Measurements from ENCODE around the gene CNGB1.
"Not testable (repeated sequence)": the region's sequence is repeated elsewhere in the genome, so short reads cannot be mapped to it uniquely, and the experiment has no call there.

Gene CNGB1

DNA sequence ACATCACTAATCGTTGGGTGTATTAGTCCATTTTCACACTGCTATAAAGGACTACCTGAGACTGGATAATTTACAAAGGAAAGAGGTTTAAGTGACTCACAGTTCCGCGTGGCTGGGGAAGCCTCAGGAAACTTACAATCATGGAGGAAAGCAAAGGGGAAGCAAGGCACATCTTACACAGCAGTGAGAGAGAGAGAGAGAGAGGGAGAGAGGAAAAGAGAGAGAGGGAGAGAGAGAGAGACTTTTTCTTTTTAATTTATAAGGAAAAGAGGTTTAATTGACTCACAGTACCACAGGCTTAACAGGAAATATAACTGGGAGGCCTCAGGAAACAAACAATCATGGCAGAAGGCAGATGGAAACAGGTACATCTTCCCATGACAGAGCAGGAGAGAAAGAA lies 41.7 kb downstream of the CNGB1 start:
- DNase-seq (ENCODE audit: low read depth in 2 of 2): no peak

DNA sequence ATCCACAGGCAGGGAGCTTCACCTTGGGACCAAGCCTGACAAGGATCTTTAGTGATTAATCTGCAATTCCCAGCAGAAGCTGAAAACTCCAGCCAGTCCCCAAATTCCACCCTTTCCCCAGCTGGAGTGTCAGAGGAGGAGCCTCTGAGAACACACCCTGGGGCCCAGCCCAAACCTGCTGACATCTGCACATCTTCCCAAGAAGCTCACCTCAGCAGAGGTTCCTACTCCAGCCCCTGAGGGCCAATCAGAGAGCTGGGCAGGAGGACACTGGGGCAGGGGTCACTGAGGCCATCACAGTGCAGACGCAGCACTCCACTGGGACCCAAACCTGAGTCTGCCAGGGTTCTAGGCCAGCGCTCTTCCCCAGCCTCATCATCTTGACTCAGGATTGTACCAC lies 44.9 kb downstream of the CNGB1 start:
- no peak for DNase-seq (ENCODE audit: low read depth in 2 of 2)

DNA sequence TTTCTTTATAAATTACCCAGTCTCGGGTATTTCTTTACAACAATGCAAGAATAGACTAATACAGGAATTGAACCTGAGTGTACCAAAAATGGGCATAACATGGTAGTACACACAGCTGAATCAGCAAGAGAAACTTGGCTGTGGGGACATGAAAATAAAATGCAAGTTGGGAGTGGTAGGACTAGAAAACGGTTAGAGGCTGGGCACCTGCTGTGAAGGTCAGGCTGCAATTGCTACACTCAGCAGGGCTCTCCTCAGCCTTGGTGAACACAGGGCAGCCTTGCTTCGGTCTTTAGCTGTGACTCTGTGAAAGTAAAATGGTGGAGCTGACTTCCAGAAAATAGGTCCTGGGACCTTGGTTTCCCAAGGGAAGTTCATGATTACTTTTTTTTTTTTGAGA lies 45.6 kb downstream of the CNGB1 start:
- no peak for DNase-seq (ENCODE audit: low read depth in 2 of 2)

DNA sequence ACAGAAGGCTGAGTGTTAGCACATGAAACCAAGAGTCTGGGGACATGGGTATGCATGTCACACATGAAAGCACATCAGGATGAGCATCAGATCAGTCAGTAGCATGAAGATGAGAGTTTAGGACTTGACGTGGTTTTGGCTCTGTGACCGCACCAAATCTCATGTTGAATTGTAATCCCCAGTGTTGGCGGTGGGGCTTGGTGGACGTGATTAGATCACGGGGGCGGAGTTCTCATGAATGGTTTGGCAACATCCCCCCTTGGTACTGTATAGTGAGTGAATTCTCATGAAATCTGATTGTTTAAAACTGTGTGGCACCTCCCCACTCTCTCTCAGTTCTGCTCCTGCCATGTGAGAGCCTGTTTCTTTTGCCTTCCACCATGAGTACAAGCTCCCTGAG lies 46.4 kb downstream of the CNGB1 start:
- no peak for DNase-seq (ENCODE audit: low read depth in 2 of 2)

DNA sequence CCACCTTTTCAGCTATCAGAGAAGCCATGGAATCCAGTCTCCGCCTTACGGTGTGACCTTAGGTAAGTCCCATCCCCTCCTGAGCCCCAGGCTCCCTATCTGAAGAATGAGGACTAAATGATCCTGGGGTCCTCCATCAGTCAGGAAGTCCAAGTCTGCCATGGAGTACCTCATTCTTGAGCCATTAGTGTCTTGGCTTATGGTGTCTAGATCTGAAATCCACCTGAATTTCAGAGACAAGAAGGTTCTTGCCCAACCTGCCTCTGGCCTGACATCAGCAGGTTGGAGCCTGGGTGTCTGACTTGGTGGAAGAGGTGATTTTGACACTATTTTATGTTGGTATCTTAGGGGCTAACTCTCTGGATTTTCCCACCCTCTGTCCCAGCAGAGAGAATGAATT lies 47.1 kb downstream of the CNGB1 start:
- no peak for DNase-seq (ENCODE audit: low read depth in 2 of 2)

DNA sequence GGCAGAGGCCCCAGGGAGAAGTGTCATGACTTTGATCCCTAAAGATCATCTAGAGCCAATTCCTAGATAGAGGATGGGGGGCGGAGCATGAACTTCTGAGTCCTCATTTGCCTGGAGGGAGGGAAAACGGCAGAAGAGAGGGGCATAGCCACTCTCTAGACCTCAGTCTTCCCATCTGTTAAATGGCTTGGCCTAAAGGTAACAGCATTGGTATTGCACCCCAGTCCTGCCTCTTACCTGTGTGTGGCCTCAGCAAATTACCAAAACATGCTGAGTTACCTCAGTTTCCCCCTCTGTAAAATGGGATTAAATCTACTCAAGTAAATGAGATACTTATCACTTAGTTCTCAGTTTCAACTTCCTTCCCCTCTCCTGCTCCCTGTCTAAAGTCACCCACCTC lies 47.5 kb downstream of the CNGB1 start:
- DNase-seq (ENCODE audit: low read depth in 2 of 2): no peak

DNA sequence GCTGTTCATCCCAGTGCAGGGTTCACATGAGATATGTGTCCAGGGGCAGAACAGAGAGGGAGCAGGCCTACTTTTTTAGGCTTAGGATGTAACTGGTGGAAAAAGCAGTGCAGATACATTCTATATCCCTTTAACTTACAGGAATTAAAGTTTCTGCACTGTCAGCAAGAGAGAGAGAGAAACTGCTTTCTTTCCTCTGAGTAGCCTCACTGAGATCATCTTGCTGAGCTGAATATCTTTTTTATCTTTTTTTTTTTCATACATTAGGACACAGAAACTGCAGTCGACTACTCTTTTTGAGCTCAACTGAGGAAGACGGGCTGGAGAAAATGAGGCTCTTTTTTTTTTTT lies 50.1 kb downstream of the CNGB1 start:
- no peak for DNase-seq (ENCODE audit: low read depth in 2 of 2)

DNA sequence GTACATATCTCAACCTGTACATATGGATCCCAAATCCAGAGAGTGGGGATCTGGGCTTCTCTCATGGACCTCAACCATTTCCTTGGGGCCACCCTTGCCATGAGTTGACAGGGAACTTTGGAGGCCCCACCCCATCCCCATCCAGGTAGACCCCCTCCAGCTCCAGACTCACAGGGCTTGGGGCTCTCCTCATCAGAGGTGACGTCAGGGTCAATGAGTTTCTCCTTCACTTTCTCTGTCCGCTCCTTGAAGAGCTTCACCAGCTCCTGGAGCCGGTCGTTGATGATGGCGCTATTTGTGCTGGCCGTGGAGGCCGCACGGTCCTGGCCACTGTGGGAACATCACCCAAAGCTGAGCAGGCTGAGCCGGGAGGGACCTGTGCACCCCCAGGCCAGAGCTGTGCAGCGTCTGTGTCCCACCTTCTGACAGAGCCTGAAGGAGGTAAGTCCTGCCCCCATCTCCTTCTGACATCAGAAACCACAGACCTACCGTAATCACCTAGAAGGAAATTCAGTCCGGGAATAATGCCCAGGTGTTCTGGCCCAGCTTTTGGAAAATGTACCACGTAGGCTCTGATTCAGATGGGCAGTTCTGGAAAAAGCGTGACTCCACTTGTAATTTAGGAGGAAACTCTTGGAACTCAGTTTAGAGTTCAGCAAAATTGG lies 50.6 kb downstream of the CNGB1 start:
- DNase-seq (ENCODE audit: low read depth in 2 of 2): no peak

DNA sequence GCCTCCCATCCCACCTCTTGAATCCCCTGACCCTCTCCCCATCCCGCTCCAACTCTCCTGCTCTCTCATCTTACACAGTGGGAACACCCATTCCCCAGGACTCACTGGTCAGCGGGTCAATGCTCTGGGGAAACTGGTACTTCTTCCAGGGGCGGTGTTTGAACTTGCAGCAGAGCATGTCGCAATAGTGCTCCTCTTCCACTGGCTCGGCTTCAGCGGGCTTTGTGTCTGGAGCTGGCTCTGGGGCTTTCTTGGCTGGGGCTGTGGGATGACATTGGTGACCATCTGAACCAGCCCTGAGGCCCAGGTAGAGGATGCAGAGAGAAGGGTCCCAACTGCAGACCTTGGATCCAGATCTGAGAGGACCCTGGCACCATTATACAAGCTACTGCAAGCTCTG lies 51.9 kb downstream of the CNGB1 start:
- no peak for DNase-seq (ENCODE audit: low read depth in 2 of 2)

DNA sequence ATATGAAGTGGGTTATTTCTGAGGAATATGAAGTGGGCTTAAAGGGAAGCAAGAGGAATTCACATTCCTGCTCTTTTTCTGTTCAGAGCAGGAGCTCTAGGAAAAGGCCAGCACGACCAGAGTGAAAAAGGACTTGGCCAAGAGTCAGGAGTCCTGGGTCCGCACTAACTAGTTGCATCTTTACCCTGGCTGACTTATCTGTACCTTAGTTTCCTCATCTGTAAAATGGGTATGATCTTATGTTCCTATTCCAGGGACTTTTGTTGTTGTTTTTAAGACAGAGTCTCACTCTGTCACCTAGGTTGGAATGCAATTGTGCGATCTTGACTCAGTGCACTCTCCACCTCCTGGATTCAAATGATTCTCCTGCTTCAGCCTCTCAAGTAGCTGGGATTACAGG lies 52.5 kb downstream of the CNGB1 start:
- no peak for DNase-seq (ENCODE audit: low read depth in 2 of 2)

DNA sequence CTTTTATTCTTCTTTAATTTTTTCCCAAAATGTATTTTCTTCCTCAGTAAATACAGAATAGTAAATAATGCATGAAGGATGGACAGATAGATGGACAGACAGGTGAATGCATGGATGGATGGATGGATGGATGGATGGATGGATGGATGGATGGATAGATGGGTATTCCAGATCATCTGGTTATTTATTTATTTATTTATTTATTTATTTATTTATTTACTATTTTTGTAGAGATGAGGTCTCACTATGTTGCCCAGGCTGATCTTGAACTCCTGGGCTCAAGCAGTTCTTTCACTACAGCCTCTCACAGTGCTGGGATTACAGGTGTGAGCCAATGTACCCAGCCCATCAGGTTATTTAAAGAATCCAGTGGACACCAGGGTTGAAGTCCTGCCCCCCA lies 53.0 kb downstream of the CNGB1 start:
- not testable (repeated sequence) for DNase-seq (ENCODE audit: low read depth in 2 of 2)

DNA sequence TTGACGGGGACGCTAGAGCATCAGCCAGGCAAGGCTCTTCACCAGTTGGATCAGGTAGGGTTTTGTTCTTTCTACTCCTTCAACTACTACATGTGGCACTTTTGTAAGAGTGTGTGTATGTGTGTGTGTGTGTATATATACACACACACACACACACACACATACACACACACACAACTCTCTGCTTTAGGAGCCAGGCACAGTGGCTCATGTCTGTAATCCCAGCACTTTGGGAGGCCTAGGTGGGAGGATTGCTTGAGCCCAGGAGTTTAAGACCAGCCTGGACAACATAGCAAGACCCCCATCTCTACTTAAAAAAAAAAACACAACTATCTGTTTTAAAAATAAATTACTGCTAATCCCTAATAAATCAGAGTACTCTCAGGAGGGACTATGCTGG lies 53.4 kb downstream of the CNGB1 start:
- DNase-seq (ENCODE audit: low read depth in 2 of 2): not testable (repeated sequence)

DNA sequence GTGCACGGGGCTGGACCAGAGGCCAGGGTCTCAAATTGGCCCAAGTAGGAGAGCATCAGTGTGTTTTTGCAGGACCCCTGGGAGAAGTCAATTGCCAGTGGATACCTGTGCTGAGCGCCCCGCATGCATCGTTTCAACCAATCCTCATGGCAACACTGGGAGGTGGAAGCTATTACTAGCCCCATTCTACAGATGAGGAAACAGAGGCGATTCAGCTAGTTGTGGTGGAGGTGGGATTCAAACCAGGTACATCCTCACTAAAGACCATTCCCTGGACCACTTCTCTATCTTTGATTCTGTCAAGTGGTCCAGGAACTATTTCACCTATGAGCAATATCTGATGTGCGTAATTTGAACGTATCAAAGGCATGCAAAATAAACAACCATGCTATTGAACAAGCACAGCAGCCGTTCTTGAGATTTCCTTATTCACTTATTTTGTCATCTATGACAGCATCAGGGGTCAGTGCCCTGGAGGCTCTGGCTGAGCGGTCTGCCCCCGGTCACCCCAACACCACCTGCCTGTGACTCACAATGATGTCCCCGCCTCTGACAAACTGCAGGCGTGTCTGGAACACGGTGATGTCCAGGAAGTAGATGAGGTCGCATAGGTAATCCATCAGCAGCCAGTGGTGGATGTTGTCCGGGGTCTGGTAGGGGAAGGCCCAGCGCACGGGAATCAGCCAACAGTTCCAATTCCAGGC lies 54.0 kb downstream of the CNGB1 start:
- no peak for DNase-seq (ENCODE audit: low read depth in 2 of 2)

DNA sequence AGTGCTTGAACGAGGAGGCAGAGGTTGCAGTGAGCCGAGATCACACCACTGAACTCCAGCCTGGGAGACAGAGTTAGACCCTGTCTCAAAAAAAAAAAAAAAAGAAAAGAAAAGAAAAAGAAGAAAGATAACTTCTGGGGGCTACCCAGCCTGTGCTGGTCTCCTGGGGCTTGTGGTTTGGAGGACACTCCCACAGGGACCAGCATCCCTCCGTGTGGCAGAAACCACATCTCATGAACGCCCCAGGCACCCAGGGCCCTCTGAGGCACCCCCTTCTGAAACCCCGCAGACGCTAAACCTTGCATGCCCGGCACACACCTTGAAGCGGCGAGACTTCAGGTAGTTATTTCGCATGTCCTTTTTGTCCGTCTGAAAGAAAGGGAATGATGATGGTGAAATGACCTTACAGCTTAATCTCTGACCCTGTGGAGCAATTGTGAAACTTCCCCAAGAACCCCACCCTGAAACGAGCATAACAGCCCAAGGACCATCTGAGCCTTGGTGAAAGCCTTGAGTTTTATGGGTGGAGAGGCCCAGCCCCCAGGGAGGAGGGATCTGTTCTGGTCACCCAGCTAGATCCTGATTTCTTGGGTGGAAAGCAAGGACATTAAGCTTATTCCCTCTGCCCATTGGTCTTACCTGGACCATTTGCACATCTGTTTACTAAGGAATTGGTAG lies 55.0 kb downstream of the CNGB1 start:
- DNase-seq (ENCODE audit: low read depth in 2 of 2): no peak

DNA sequence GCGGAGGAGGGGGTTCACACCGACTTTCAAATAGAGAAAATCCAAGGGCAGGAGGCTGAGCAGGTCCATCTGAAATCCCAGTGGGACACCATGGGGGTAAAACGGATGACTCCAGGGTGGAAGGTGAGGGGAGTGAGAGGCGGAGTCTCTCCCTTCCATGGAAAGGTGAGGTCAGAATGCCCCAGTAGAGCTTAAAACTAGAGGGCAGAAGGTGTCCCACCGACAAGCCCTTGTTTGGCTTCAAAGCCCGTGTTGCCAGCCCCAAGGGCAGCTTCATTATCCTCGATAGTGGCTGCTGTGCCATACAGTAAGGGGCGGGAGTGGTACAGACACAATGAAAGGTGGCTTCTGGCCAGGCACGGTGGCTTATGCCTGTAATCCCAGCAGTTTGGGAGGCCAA lies 55.7 kb downstream of the CNGB1 start:
- DNase-seq (ENCODE audit: low read depth in 2 of 2): no peak

DNA sequence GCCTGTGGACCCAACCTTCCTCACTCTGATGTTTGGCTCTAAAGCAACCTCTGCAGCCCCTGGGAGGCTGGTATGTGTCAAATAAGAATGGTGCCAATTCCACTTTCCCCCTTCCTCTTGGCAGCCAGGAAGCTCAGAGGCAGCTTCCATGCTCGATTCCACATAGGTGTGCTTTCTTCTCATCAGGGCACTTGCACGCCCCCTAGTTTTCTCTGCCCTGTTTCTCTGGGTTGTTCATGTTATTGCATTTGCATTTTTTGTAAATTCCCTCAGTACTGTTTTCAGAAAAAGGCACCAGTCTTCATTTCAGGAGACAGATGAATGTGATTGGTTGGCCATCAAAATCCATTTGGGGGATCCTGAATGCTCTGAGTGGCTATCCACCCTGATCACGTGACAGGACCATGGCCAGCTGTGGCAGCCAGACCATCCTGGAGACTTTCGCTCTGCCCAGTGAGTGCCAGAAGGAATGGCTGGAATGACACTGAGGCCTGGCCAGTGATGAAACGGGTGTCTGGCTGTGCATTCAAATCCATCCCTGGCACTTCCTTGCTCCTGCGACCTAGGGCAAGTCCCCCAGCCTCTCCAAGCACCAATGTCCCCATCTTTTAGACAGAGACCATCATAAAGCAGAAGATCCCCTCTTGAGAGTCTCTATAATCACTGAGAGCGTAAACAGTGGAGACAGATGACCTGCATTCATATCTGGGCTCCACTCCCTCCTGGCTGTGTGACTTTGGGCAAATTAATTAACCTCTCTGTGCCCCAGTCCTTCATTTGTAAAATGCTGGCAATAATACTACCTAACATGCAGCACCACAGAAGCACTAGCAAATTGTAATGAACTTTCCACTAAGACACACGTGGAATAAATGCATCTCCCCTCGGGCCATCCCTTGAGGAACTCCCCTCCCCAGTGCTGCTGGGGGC lies 56.4 kb downstream of the CNGB1 start:
- no peak for DNase-seq (ENCODE audit: low read depth in 2 of 2)

DNA sequence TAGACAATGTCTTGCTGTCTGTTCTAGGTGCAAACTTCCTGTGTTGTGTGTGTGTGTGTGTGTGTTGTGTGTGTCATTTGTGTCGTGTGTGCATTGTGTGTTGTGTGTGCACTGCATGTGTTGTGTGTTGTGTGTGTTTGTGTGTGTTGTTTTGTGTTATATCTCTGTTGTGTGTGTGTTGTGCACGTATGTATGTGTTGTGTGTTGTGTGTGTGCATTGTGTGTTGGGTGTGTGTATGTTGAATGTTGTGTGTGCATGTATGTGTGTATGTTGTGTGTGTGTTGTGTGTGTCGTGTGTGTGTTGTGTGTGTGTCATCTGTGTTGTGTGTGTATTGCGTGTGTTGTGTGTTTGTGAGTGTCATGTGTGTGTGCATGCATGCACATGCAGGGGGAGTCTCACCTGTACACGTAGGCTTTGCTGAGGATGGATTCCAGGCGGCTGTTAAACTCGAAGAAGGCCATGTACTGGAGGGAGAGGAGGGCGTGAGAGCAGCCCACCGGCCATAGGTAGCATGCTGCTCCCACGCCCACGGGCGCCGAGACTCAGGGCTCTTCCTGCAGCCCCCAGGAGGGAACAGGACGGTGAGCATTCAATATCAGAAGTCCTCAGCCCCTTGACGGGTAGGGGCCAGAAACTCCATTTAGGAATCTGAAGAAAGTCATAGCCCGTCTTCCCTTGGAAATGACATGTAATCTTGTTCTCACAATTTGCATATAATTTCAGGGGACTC lies 58.2 kb downstream of the CNGB1 start:
- no peak for DNase-seq (ENCODE audit: low read depth in 2 of 2)

DNA sequence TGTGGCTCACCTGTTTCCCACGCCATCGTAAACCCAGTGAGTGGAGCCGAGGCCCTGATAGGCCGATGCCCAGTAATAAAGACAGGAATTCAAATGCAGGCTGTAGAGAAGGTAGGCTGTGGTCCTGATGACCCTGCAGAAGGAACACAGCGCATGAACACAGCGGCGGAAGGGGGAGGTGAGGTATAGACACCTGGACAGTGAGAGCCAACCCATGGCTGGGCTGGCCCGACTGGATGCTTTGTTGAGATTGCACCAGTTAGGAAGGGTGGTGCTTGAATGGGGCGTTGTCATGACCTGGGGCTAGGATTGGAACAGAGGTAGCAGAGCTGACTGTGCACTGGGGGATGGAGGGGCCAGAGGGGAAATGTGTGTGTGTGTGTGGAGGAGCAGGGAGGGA lies 59.2 kb downstream of the CNGB1 start:
- DNase-seq (ENCODE audit: low read depth in 2 of 2): no peak

DNA sequence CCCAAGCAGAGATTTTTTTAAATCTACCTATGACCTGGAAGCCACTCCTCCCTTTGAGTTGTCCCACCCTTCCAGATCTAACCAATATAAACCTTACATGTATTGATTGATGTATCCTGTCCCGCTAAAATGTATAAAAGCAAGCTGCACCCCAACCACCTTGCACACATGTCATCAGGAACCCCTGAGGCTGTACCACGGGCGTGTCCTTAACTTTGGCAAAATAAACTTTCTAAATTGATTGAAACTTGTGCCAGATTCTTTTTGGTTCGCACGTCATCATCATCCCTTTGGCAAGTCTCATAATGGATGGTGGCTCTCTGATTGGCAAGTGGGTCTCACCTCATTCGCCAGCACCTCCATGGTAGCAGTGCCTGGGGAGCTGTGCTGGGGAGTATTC lies 60.2 kb downstream of the CNGB1 start:
- no peak for DNase-seq (ENCODE audit: low read depth in 2 of 2)

DNA sequence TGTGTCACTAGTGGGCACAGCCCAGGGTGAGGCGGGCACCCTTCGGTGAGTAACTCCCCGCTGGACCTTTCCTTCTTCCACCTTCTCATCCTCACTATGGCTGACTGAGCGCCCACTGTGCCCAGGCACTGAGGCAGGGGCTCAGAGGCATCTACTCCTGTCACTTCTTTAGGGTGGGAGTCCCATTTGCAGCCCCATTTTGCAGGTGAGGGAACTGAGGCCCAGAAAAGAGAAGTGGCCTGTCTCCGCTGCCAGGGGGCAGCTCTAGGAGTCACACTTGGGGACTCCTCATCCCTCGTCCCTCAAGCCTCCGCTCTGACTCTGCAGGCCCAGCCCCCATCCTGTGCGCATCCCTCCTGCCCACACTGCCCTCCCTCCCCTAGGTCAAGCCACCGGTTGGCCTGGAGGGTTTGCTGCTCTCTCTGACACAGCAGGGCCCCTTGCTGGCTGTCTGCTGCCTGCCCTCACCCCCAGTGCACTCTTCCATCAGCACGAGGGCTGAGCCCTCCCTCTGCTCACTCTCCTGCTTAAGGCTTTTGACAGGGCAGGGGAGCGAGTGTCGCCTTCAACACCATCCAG lies 62.4 kb downstream of the CNGB1 start:
- no peak for DNase-seq (ENCODE audit: low read depth in 2 of 2)

All from activated CD8-positive, alpha-beta memory T cell treated with anti-CD3 and anti-CD28 coated beads for 4 hours (primary cell).